Measurements from ENCODE around the gene ACOT7. TPM values are rescaled to one million over a fixed set of nuclear protein-coding genes. Genes with fewer than 3 reads are reported as not detected.

The ACOT7 gene
- total RNA-seq, 4 donors from 2014 or later: 3.7 to 13.4 (median 6.3) TPM

- WGBS, 2 donors: 95 to 98% methylated on average over 10 to 14 of the region's 14 CpGs
- Histone ChIP-seq H3K27ac (no peak overlapping the region), H3K27me3 (no peaks in the 10 kb centered on the region), H3K4me3 (replicated peaks in 1 of 3) (no peak overlapping the region), H3K9me3 (no peaks in the 10 kb centered on the region), H3K4me1 (no peaks in the 10 kb centered on the region), H3K36me3 (no peaks in the 10 kb centered on the region)
- TF ChIP-seq CTCF (IDR thresholded peaks at IDR 0.05) (no peak), POLR2A (IDR thresholded peaks at IDR 0.05) (no peak)
- intact Hi-C loops (cut with DNase I): no loop called here
- DNase-seq: no peak
Measured at GRCh38 chr1:6294080-6294889, 99.3 kb downstream of the ACOT7 start.

- Histone ChIP-seq H3K27me3 (no peaks in the 10 kb centered on the region), H3K9me3 (no peaks in the 10 kb centered on the region), H3K4me1 (peaks cover 10 to 15% of the 10 kb centered on the region in 2 donors), H3K36me3 (no peaks in the 10 kb centered on the region), H3K4me3 (replicated peaks in 1 of 3) (no peak overlapping the region), H3K27ac (no peak overlapping the region)
- 68 to 73% methylated on average over 6 to 8 of the region's 10 CpGs for WGBS, 2 donors
- intact Hi-C loops (cut with DNase I): no loop called here
- DNase-seq: no peak
- TF ChIP-seq CTCF (IDR thresholded peaks at IDR 0.05): no peak
- no peak for TF ChIP-seq POLR2A (IDR thresholded peaks at IDR 0.05)
Measured at GRCh38 chr1:6292102-6292501, 101.5 kb downstream of the ACOT7 start.

- 69 to 82% methylated on average over 7 to 9 of the region's 10 CpGs for WGBS, 2 donors
- H3K27me3 ChIP-seq: no peaks in the 10 kb centered on the region
- no peak overlapping the region for H3K4me3 ChIP-seq (replicated peaks in 1 of 3)
- peaks cover 20 to 37% of the 10 kb centered on the region in 2 donors for H3K4me1 ChIP-seq
- no peaks in the 10 kb centered on the region for H3K9me3 ChIP-seq
- intact Hi-C loops (cut with DNase I): no loop called here
- TF ChIP-seq POLR2A (IDR thresholded peaks at IDR 0.05) (no peak), CTCF (IDR thresholded peaks at IDR 0.05) (no peak)
- H3K36me3 ChIP-seq: no peaks in the 10 kb centered on the region
- H3K27ac ChIP-seq: no peak overlapping the region
- no peak for DNase-seq
Measured at GRCh38 chr1:6288665-6289064, 104.9 kb downstream of the ACOT7 start.

- WGBS, 2 donors: 85 to 88% methylated on average over 6 to 13 of the region's 14 CpGs
Measured at GRCh38 chr1:6288026-6288425, 105.5 kb downstream of the ACOT7 start.

More at GRCh38 chr1:6288026-6288425, 105.5 kb downstream of the ACOT7 start:
- H3K27me3 ChIP-seq: no peaks in the 10 kb centered on the region
- TF ChIP-seq POLR2A (IDR thresholded peaks at IDR 0.05): no peak
- TF ChIP-seq CTCF (IDR thresholded peaks at IDR 0.05): no peak
- no peak overlapping the region for H3K4me3 ChIP-seq (replicated peaks in 1 of 3)
- no peak for DNase-seq
- H3K27ac ChIP-seq: peak overlapping the region in 2 of 3 donors; percentile 46 to 48
- H3K9me3 ChIP-seq: no peaks in the 10 kb centered on the region
- intact Hi-C loops (cut with DNase I): no loop called here
- H3K36me3 ChIP-seq: no peaks in the 10 kb centered on the region
- peaks cover 20 to 37% of the 10 kb centered on the region in 2 donors for H3K4me1 ChIP-seq
